Measurements from ENCODE around the gene PAK4.

GRCh38 chr19:39125199-39125553, 410 bp upstream of the PAK4 start:
- TF ChIP-seq POLR2A (IDR thresholded peaks at IDR 0.05; ENCODE audit: low read depth, low read length) (no peak), TAF1 (IDR thresholded peaks at IDR 0.05; ENCODE audit: borderline replicate concordance, low read depth, low read length) (no peak)
